Measurements from ENCODE around the gene SSRP1.

- TF ChIP-seq CTCF (conservative IDR thresholded peaks at IDR 0.05; ENCODE audit: low read depth in 2 of 2) (no peak), EZH2phosphoT487 (IDR thresholded peaks at IDR 0.05; ENCODE audit: unreplicated experiment) (no peak)
These were observed 20.6 kb upstream of the SSRP1 start for GRCh38 chr11:57356268-57356667.
